ENCODE results near the gene CFAP61.

CFAP61 gene

GRCh38 chr20:20399531-20400500 is 347.5 kb downstream of the CFAP61 start:
- no peak for DNase-seq (ENCODE audit: low spot score)

- no peak for DNase-seq (ENCODE audit: low spot score)
Measured at GRCh38 chr20:20401991-20402390, 349.7 kb downstream of the CFAP61 start.

GRCh38 chr20:20404633-20405032 is 352.3 kb downstream of the CFAP61 start:
- no peak for DNase-seq (ENCODE audit: low spot score)

- no peak for DNase-seq (ENCODE audit: low spot score)
Measured at GRCh38 chr20:20405623-20406022, 353.3 kb downstream of the CFAP61 start.

GRCh38 chr20:20406306-20406705 is 354.0 kb downstream of the CFAP61 start:
- DNase-seq (ENCODE audit: low spot score) = no peak

- peak; percentile 66 for DNase-seq (ENCODE audit: low spot score)
Measured at GRCh38 chr20:20407891-20408805, 355.8 kb downstream of the CFAP61 start.

GRCh38 chr20:20409331-20409730 is 357.0 kb downstream of the CFAP61 start:
- no peak for DNase-seq (ENCODE audit: low spot score)
